ENCODE results near the gene C1QTNF12.

The C1QTNF12 gene

DNA sequence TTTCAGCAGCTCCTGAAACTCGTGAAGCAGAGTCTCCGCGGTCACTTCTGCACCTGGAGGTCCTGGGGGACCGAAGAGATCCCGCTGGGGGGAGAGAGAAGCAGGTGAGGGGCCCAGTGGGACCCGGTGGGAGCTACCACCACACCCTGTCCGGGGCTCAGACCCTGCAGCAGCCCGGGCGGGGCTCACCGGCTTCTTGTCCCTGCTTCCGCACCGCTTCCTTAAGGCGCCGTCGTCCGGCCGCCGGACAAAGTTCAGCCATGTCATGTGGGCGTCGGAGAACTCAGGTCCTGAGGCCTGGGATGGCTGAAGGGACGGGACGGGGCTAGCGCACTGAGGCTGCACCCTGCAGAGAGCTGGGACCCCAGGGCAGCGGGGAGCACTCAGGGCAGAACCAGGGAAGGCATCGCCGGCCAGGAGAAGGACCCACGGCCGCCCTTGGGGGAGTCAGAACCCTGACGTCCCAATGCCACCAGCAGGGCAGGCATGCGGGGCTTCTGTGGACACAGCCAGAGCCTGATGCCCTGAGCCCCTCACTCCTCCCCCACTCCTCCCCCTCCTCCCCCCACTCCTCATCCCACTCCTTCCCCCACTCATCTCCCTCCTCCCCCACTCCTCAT lies 2.2 kb downstream of the C1QTNF12 start:
- Histone ChIP-seq H3K9me3 (replicated peaks; ENCODE audit: insufficient read depth, low read length) (no peaks in the 10 kb centered on the region), H3K4me3 (ENCODE audit: low read length) (no peak overlapping the region), H3K27me3 (replicated peaks; ENCODE audit: insufficient read depth, low read length) (peaks cover 52% of the 10 kb centered on the region), H3K36me3 (replicated peaks; ENCODE audit: insufficient read depth, low read length) (no peaks in the 10 kb centered on the region), H3F3A (ENCODE audit: insufficient read depth, low read length) (no peaks in the 10 kb centered on the region), H3K27ac (ENCODE audit: low read length) (no peak overlapping the region), H3K79me2 (ENCODE audit: low read length) (no peaks in the 10 kb centered on the region), H2AFZ (ENCODE audit: low read length) (no peak overlapping the region), H3K4me2 (ENCODE audit: low read depth, low read length) (no peak overlapping the region), H4K20me1 (ENCODE audit: insufficient read depth, low read length) (no peaks in the 10 kb centered on the region), H3K9ac (ENCODE audit: low read length) (no peak overlapping the region), H3K9me2 (replicated peaks; ENCODE audit: insufficient read depth, low read length) (no peaks in the 10 kb centered on the region), H3K4me1 (ENCODE audit: low read length) (no peaks in the 10 kb centered on the region)
- no peak for DNase-seq
- TF ChIP-seq EZH2phosphoT487 (IDR thresholded peaks at IDR 0.05; ENCODE audit: low read length) (no peak), EZH2 (optimal IDR thresholded peaks at IDR 0.05; ENCODE audit: low read depth, low read length) (no peak)
- TF ChIP-seq, protein P1, sequence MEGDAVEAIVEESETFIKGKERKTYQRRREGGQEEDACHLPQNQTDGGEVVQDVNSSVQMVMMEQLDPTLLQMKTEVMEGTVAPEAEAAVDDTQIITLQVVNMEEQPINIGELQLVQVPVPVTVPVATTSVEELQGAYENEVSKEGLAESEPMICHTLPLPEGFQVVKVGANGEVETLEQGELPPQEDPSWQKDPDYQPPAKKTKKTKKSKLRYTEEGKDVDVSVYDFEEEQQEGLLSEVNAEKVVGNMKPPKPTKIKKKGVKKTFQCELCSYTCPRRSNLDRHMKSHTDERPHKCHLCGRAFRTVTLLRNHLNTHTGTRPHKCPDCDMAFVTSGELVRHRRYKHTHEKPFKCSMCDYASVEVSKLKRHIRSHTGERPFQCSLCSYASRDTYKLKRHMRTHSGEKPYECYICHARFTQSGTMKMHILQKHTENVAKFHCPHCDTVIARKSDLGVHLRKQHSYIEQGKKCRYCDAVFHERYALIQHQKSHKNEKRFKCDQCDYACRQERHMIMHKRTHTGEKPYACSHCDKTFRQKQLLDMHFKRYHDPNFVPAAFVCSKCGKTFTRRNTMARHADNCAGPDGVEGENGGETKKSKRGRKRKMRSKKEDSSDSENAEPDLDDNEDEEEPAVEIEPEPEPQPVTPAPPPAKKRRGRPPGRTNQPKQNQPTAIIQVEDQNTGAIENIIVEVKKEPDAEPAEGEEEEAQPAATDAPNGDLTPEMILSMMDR (IDR thresholded peaks at IDR 0.05; ENCODE audit: low read length) = no peak

DNA sequence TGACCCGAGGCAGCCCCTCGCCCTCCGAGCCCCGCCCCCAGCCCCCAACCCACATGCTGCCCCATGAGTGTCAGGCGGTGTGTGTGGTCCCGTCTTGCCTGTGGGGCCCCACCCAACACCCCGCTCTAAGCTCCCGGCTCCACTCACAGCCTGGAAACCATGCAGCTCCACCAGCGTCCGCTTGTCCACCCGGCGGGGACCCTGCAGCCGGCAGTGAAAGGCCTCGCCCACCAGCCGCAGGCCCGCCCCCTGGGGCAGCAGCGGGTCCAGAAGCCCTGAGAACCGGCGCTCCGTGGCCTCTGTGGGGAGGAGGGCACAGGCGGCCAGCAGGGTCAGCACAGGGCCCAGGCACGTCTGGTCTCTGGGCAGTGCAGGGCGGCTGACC lies 2.7 kb downstream of the C1QTNF12 start:
- H3K27ac ChIP-seq (ENCODE audit: low read length) = no peak overlapping the region
- H4K20me1 ChIP-seq (ENCODE audit: insufficient read depth, low read length) = no peaks in the 10 kb centered on the region
- H3K4me3 ChIP-seq (ENCODE audit: low read length) = no peak overlapping the region
- H3K9me3 ChIP-seq (replicated peaks; ENCODE audit: insufficient read depth, low read length) = no peaks in the 10 kb centered on the region
- no peaks in the 10 kb centered on the region for H3K9me2 ChIP-seq (replicated peaks; ENCODE audit: insufficient read depth, low read length)
- no peak for DNase-seq
- H3K36me3 ChIP-seq (replicated peaks; ENCODE audit: insufficient read depth, low read length) = no peaks in the 10 kb centered on the region
- H3K79me2 ChIP-seq (ENCODE audit: low read length) = no peaks in the 10 kb centered on the region
- no peak overlapping the region for H3K9ac ChIP-seq (ENCODE audit: low read length)
- H3K27me3 ChIP-seq (replicated peaks; ENCODE audit: insufficient read depth, low read length) = peaks cover 57% of the 10 kb centered on the region
- no peak overlapping the region for H2AFZ ChIP-seq (ENCODE audit: low read length)
- H3F3A ChIP-seq (ENCODE audit: insufficient read depth, low read length) = no peaks in the 10 kb centered on the region
- TF ChIP-seq, protein P1 (IDR thresholded peaks at IDR 0.05; ENCODE audit: low read length) = no peak
- TF ChIP-seq EZH2phosphoT487 (IDR thresholded peaks at IDR 0.05; ENCODE audit: low read length) = no peak
- TF ChIP-seq EZH2 (optimal IDR thresholded peaks at IDR 0.05; ENCODE audit: low read depth, low read length) = no peak
- H3K4me1 ChIP-seq (ENCODE audit: low read length) = no peaks in the 10 kb centered on the region
- H3K4me2 ChIP-seq (ENCODE audit: low read depth, low read length) = no peak overlapping the region

- no peaks in the 10 kb centered on the region for H3K9me3 ChIP-seq (replicated peaks; ENCODE audit: insufficient read depth, low read length)
- no peak overlapping the region for H3K27ac ChIP-seq (ENCODE audit: low read length)
- H3K9me2 ChIP-seq (replicated peaks; ENCODE audit: insufficient read depth, low read length) = no peaks in the 10 kb centered on the region
- no peak overlapping the region for H3K4me2 ChIP-seq (ENCODE audit: low read depth, low read length)
- TF ChIP-seq EZH2 (optimal IDR thresholded peaks at IDR 0.05; ENCODE audit: low read depth, low read length) (no peak), EZH2phosphoT487 (IDR thresholded peaks at IDR 0.05; ENCODE audit: low read length) (no peak)
- TF ChIP-seq, protein P1 (IDR thresholded peaks at IDR 0.05; ENCODE audit: low read length) = no peak
- DNase-seq = no peak
- H3F3A ChIP-seq (ENCODE audit: insufficient read depth, low read length) = no peaks in the 10 kb centered on the region
- H3K36me3 ChIP-seq (replicated peaks; ENCODE audit: insufficient read depth, low read length) = no peaks in the 10 kb centered on the region
- peaks cover 63% of the 10 kb centered on the region for H3K27me3 ChIP-seq (replicated peaks; ENCODE audit: insufficient read depth, low read length)
- no peaks in the 10 kb centered on the region for H3K4me1 ChIP-seq (ENCODE audit: low read length)
- no peaks in the 10 kb centered on the region for H3K79me2 ChIP-seq (ENCODE audit: low read length)
- no peak overlapping the region for H2AFZ ChIP-seq (ENCODE audit: low read length)
- no peak overlapping the region for H3K9ac ChIP-seq (ENCODE audit: low read length)
- H4K20me1 ChIP-seq (ENCODE audit: insufficient read depth, low read length) = no peaks in the 10 kb centered on the region
- no peak overlapping the region for H3K4me3 ChIP-seq (ENCODE audit: low read length)
Measured at GRCh38 chr1:1243266-1243660, 3.3 kb downstream of the C1QTNF12 start.

Data from MM.1S (cell line).